Muscle layer of colon (tissue), 2 donors: Measurements from ENCODE around the gene EML4.

Source experiments
- H3K27ac ChIP-seq: one replicate; pipeline ENCODE4 v1.7.0; 2013; ENCODE audit warnings: low read depth, mild to moderate bottlenecking, low read length, moderate library complexity
- H3K27me3 ChIP-seq, 2 donors: one replicate each; pipeline ENCODE4 v1.7.0; 2013; ENCODE audit warnings: low read length in 2 of 2, mild to moderate bottlenecking in 2 of 2; ENCODE audit not compliant: insufficient read depth in 2 of 2, control insufficient read depth in 1 of 2
- H3K36me3 ChIP-seq: one replicate; pipeline ENCODE4 v1.7.0; 2013; ENCODE audit warnings: mild to moderate bottlenecking, low read length; ENCODE audit not compliant: insufficient read depth
- H3K4me1 ChIP-seq: one replicate; pipeline ENCODE4 v1.7.0; 2013; ENCODE audit warnings: mild to moderate bottlenecking, low read length; ENCODE audit not compliant: insufficient read depth
- H3K4me3 ChIP-seq, 2 donors: one replicate each; pipeline ENCODE4 v1.7.0; 2013; ENCODE audit warnings: low read length in 2 of 2, low read depth in 1 of 2, mild to moderate bottlenecking in 1 of 2, moderate library complexity in 1 of 2
- H3K9ac ChIP-seq: one replicate; pipeline ENCODE4 v1.7.0; 2013; ENCODE audit warnings: low read length
- H3K9me3 ChIP-seq: one replicate; pipeline ENCODE4 v1.7.0; 2013; ENCODE audit warnings: mild to moderate bottlenecking, low read length
- donor health status: abdominal sarcoma.
- donor health status: Adenocarcinoma of cecum.

Gene EML4

GRCh38 chr2:42284019-42284418, 114.9 kb downstream of the EML4 start:
- no peak overlapping the region for H3K4me3 ChIP-seq
- H3K36me3 ChIP-seq: peaks cover 11% of the 10 kb centered on the region
- H3K9me3 ChIP-seq: no peaks in the 10 kb centered on the region
- no peaks in the 10 kb centered on the region for H3K27me3 ChIP-seq
- H3K9ac ChIP-seq: no peak overlapping the region
- no peak overlapping the region for H3K27ac ChIP-seq
- no peaks in the 10 kb centered on the region for H3K4me1 ChIP-seq

GRCh38 chr2:42286268-42286946, 117.3 kb downstream of the EML4 start:
- Histone ChIP-seq H3K4me1 (no peaks in the 10 kb centered on the region), H3K27me3 (no peaks in the 10 kb centered on the region), H3K36me3 (peaks cover 9% of the 10 kb centered on the region), H3K9ac (no peak overlapping the region), H3K9me3 (no peaks in the 10 kb centered on the region), H3K27ac (no peak overlapping the region), H3K4me3 (no peak overlapping the region)

GRCh38 chr2:42288811-42289210, 119.7 kb downstream of the EML4 start:
- no peaks in the 10 kb centered on the region for H3K4me1 ChIP-seq
- H3K36me3 ChIP-seq: no peaks in the 10 kb centered on the region
- H3K4me3 ChIP-seq: no peak overlapping the region
- H3K9me3 ChIP-seq: no peaks in the 10 kb centered on the region
- H3K9ac ChIP-seq: no peak overlapping the region
- H3K27ac ChIP-seq: no peak overlapping the region
- no peaks in the 10 kb centered on the region for H3K27me3 ChIP-seq

GRCh38 chr2:42289222-42289621, 120.1 kb downstream of the EML4 start:
- no peaks in the 10 kb centered on the region for H3K9me3 ChIP-seq
- H3K27ac ChIP-seq: no peak overlapping the region
- H3K4me3 ChIP-seq: no peak overlapping the region
- no peaks in the 10 kb centered on the region for H3K36me3 ChIP-seq
- no peaks in the 10 kb centered on the region for H3K27me3 ChIP-seq
- no peak overlapping the region for H3K9ac ChIP-seq
- H3K4me1 ChIP-seq: no peaks in the 10 kb centered on the region

DNA sequence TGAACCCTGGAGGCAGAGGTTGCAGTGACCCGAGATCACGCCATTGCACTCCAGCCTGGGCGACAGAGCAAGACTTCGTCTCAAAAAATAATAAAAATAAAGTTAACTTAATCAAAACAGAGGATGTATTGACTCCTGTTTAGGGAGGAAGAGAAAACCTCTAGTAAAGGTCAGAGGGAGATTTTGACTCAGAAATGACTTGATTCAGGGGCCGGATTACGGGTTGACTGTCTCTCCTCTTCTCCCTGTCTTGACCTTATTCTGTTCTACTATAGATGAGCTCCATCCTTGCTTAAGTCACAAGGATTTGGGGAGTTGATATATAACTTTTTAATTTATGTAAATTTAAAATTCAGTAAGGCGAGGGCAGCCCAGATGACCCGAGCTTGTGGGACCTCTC, 120.9 kb downstream of the EML4 start:
- H3K4me1 ChIP-seq: no peaks in the 10 kb centered on the region
- H3K9ac ChIP-seq: no peak overlapping the region
- H3K9me3 ChIP-seq: no peaks in the 10 kb centered on the region
- H3K27ac ChIP-seq: no peak overlapping the region
- H3K27me3 ChIP-seq: no peaks in the 10 kb centered on the region
- no peaks in the 10 kb centered on the region for H3K36me3 ChIP-seq
- no peak overlapping the region for H3K4me3 ChIP-seq

- Histone ChIP-seq H3K9me3 (no peaks in the 10 kb centered on the region), H3K36me3 (peaks cover 14% of the 10 kb centered on the region), H3K27ac (no peak overlapping the region)
Measured at GRCh38 chr2:42293019-42293418, 123.9 kb downstream of the EML4 start.

DNA sequence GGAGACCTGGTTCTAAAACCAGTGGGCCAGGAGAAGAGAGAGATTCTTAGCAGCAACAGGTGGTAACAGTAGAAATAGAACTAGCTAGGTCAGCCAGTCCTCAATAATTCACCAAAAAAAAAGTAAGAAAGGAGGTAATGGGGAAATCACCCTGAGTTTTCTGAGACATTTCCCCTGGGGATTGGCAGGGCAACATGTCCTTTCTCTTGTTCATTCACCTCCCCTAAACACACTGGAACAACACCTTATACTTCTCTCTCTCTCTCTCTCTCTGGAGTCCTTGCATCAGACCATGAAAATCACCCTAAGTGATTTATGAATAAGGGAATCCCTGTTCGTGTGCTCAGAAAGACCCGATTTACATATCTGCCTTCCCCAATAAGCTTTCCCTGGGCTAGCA, 127.1 kb downstream of the EML4 start:
- Histone ChIP-seq H3K9me3 (no peaks in the 10 kb centered on the region), H3K36me3 (peaks cover 19% of the 10 kb centered on the region), H3K4me1 (no peaks in the 10 kb centered on the region), H3K4me3 (no peak overlapping the region), H3K27me3 (no peaks in the 10 kb centered on the region), H3K27ac (no peak overlapping the region), H3K9ac (no peak overlapping the region)

More at GRCh38 chr2:42293019-42293418, 123.9 kb downstream of the EML4 start:
- Histone ChIP-seq H3K4me3 (no peak overlapping the region), H3K27me3 (no peaks in the 10 kb centered on the region), H3K4me1 (no peaks in the 10 kb centered on the region), H3K9ac (no peak overlapping the region)

GRCh38 chr2:42297322-42297936, 128.3 kb downstream of the EML4 start:
- Histone ChIP-seq H3K9ac (no peak overlapping the region), H3K36me3 (peaks cover 19% of the 10 kb centered on the region), H3K27ac (no peak overlapping the region), H3K4me3 (no peak overlapping the region), H3K27me3 (no peaks in the 10 kb centered on the region), H3K4me1 (no peaks in the 10 kb centered on the region), H3K9me3 (no peaks in the 10 kb centered on the region)

GRCh38 chr2:42298132-42298531, 129.0 kb downstream of the EML4 start:
- H3K27ac ChIP-seq: no peak overlapping the region
- H3K36me3 ChIP-seq: peaks cover 19% of the 10 kb centered on the region
- no peaks in the 10 kb centered on the region for H3K27me3 ChIP-seq
- H3K9ac ChIP-seq: no peak overlapping the region
- no peaks in the 10 kb centered on the region for H3K4me1 ChIP-seq
- H3K4me3 ChIP-seq: no peak overlapping the region
- no peaks in the 10 kb centered on the region for H3K9me3 ChIP-seq

DNA sequence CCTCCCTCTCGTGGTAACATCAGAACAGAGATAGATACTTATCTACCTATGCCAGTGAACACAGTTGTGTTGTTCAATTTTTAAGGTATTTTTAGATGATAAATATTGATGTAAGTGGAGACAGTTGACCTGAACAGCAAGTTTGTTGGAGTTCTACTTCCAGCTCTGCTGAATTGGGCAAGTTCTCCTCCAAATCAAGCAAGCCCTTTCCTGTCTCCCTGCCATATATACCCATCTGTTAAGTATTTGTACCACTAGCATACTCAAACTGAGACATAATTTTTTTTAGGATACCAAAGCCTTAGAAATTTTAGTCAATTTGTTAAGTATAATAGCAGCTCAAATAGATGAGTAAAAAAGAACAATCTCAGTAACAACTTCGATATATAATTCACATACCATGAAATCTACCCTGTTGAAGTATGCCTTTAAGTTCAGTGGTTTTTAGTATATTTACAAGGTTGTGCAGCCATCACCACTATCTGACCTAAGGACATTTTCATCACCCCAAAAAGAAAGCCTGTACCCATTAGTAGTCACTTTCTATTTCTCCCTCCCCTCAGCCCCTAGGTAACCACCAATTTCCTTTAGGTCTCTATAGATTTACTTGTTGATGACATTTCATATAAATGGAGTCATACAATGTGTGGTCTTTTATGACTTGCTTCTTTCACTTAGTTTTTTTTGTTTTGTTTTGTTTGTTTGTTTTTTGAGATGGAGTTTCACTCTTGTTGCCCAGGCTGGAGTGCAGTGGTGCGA, 130.0 kb downstream of the EML4 start:
- Histone ChIP-seq H3K27ac (no peak overlapping the region), H3K36me3 (peaks cover 19% of the 10 kb centered on the region), H3K4me1 (no peaks in the 10 kb centered on the region), H3K9me3 (no peaks in the 10 kb centered on the region), H3K4me3 (no peak overlapping the region), H3K9ac (no peak overlapping the region), H3K27me3 (no peaks in the 10 kb centered on the region)

- peaks cover 16% of the 10 kb centered on the region for H3K36me3 ChIP-seq
- no peaks in the 10 kb centered on the region for H3K9me3 ChIP-seq
- no peaks in the 10 kb centered on the region for H3K27me3 ChIP-seq
- H3K9ac ChIP-seq: no peak overlapping the region
- H3K27ac ChIP-seq: no peak overlapping the region
- no peak overlapping the region for H3K4me3 ChIP-seq
- no peaks in the 10 kb centered on the region for H3K4me1 ChIP-seq
Measured at GRCh38 chr2:42300527-42300926, 131.4 kb downstream of the EML4 start.
